ENCODE results near the gene SLC17A1. TPM values are rescaled to one million over a fixed set of nuclear protein-coding genes. Genes with fewer than 3 reads are reported as not detected.

The SLC17A1 gene
- total RNA-seq, 4 donors from 2014 or later = not detected

DNA sequence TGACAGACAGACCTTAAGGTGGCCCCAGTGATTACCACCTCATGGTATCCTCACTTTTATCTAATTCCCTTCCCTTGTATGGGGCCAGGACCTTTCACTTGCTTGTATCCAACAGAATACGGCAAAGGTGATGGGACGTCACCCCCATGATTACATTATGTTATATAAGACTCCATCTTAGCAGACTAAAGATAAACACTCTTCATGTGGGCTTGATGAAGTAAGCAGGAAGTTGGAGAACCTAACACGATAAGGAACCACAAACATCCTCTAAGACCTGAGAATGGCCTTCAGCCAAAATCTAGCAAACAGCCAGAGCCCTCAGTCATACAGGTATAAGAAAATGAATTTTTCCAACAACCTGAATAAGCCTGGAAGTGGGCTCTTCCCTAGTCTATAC lies 34.2 kb upstream of the SLC17A1 start:
- DNase-seq (ENCODE audit: low spot score in 2 of 2) = no peak
- H3K4me3 ChIP-seq (ENCODE audit: low read depth, poor library complexity, severe bottlenecking) = no peak overlapping the region
- WGBS, 2 donors = 80% methylated on average over 3 of the region's 3 CpGs
- intact Hi-C loops (cut with DNase I; ENCODE audit: low total_unique reads) = no loop called here
- TF ChIP-seq POLR2A (IDR thresholded peaks at IDR 0.05) = no peak
- TF ChIP-seq, protein P1, sequence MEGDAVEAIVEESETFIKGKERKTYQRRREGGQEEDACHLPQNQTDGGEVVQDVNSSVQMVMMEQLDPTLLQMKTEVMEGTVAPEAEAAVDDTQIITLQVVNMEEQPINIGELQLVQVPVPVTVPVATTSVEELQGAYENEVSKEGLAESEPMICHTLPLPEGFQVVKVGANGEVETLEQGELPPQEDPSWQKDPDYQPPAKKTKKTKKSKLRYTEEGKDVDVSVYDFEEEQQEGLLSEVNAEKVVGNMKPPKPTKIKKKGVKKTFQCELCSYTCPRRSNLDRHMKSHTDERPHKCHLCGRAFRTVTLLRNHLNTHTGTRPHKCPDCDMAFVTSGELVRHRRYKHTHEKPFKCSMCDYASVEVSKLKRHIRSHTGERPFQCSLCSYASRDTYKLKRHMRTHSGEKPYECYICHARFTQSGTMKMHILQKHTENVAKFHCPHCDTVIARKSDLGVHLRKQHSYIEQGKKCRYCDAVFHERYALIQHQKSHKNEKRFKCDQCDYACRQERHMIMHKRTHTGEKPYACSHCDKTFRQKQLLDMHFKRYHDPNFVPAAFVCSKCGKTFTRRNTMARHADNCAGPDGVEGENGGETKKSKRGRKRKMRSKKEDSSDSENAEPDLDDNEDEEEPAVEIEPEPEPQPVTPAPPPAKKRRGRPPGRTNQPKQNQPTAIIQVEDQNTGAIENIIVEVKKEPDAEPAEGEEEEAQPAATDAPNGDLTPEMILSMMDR (IDR thresholded peaks at IDR 0.05) = no peak

DNA sequence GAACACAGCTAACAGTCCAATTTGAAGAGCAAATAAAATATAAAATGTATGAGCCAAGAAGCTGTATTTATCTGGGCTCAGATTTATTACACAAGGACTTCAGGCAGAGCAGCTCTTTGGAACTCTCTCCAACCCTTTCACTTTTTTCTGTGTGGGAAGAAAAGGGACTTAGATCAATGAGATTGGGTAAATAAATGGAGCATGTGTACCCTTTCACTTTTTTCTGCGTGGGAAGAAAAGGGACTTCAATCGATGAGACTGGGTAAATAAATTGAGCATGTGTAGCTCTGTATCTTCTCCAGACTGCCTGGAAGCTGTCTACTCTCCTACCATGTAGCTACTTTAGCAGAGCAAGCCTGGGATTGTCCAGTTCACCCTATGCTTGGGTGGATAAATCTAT lies 31.5 kb upstream of the SLC17A1 start:
- intact Hi-C loops (cut with DNase I; ENCODE audit: low total_unique reads) = no loop called here
- DNase-seq (ENCODE audit: low spot score in 2 of 2) = no peak
- TF ChIP-seq, protein P1 (IDR thresholded peaks at IDR 0.05) = no peak
- no peak for TF ChIP-seq POLR2A (IDR thresholded peaks at IDR 0.05)
- WGBS, 2 donors = 81 to 86% methylated on average over 2 of the region's 2 CpGs
- H3K4me3 ChIP-seq (ENCODE audit: low read depth, poor library complexity, severe bottlenecking) = no peak overlapping the region

DNA sequence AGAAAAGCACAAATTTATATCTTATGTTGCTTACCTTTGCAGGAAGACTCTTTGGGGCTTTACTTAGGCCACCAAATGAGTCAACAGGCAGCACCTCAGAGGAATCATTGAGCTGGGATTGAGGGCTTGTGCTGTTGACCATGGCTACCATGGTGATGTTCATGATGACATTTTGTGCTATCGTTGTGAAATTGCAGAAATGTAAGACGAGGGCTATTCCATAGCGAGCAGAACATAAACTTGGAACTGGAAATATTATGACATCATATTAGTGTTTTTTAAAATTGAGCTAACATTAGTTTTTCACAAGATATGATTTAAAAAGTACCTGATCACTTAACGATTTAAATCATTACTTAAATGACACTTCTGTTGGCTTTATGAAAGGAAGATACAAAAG lies 30.3 kb upstream of the SLC17A1 start:
- intact Hi-C loops (cut with DNase I; ENCODE audit: low total_unique reads) = no loop called here
- no peak for DNase-seq (ENCODE audit: low spot score in 2 of 2)
- H3K4me3 ChIP-seq (ENCODE audit: low read depth, poor library complexity, severe bottlenecking) = no peak overlapping the region
- whole genome bisulfite sequencing, 2 donors = 83 to 88% methylated on average over 4 of the region's 4 CpGs
- TF ChIP-seq, protein P1 (IDR thresholded peaks at IDR 0.05) = no peak
- TF ChIP-seq POLR2A (IDR thresholded peaks at IDR 0.05) = no peak

DNA sequence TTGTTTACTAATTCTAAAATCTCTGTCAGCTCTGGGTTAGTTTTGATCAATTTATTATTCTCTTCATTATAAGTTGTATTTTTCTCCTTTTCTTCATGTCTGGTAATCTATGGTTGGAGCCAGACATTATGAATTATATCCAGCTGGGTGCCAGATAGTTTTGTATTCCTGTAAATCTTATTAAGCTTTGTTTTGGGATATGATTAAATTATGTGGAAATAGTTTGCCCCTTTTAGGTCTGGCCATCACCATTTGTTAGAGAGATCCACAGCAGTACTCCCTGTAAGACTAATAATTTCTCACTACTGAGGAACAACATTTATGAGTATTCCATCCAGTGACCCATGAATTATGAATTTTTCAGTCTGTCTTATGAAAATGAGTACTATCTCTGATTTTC lies 20.9 kb upstream of the SLC17A1 start:
- TF ChIP-seq POLR2A (IDR thresholded peaks at IDR 0.05) = no peak
- TF ChIP-seq, protein P1 (IDR thresholded peaks at IDR 0.05) = no peak
- no peak overlapping the region for H3K4me3 ChIP-seq (ENCODE audit: low read depth, poor library complexity, severe bottlenecking)
- intact Hi-C loops (cut with DNase I; ENCODE audit: low total_unique reads) = no loop called here

DNA sequence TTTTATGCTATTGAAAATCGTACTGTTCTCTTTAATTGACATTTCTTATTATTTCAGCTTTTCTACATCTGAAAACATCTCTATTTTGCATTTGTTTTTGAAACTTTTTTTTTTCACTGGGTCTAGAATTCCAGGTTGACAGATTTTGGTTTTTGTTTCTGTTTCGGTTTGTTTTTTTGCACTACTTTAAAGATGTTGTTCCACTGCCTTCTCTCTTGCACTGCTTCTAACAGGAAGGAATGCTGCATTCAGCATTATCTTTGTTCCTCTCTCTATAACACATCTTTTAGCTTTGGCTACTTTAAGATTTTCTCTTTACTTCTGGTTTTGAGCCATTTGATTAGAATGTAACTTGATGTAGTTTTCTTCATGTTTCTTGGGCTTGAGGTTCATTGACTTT lies 20.1 kb upstream of the SLC17A1 start:
- intact Hi-C loops (cut with DNase I; ENCODE audit: low total_unique reads) = no loop called here

More for the DNA sequence above, 20.9 kb upstream of the SLC17A1 start:
- DNase-seq (ENCODE audit: low spot score in 2 of 2) = no peak

DNA sequence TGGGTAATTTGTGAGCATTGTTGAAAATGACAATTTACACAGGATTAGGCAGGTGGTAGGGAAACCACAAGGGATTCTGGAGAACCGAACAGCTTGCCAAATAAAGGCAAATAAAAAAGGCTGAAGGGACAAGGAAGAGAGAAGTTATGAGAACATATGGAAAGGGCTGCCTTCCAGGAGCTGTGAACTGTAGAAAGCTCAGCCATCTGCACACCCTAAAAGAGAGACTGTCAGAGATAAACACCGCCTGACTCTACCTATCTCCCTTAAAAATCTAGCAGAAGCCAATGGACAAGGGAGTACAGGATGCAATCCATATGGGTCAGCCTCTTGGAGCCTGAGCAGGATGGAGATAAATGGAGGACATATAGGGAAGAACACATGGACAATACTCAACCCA lies 12.7 kb upstream of the SLC17A1 start:
- TF ChIP-seq, protein P1 (IDR thresholded peaks at IDR 0.05) = no peak
- no peak for TF ChIP-seq POLR2A (IDR thresholded peaks at IDR 0.05)

More for the DNA sequence above, 20.1 kb upstream of the SLC17A1 start:
- no peak overlapping the region for H3K4me3 ChIP-seq (ENCODE audit: low read depth, poor library complexity, severe bottlenecking)
- TF ChIP-seq, protein P1 (IDR thresholded peaks at IDR 0.05) = no peak
- no peak for TF ChIP-seq POLR2A (IDR thresholded peaks at IDR 0.05)
- 70 to 81% methylated on average over 2 of the region's 2 CpGs for WGBS, 2 donors
- DNase-seq (ENCODE audit: low spot score in 2 of 2) = no peak

More for the DNA sequence above, 12.7 kb upstream of the SLC17A1 start:
- no peak for DNase-seq (ENCODE audit: low spot score in 2 of 2)
- intact Hi-C loops (cut with DNase I; ENCODE audit: low total_unique reads) = no loop called here
- H3K4me3 ChIP-seq (ENCODE audit: low read depth, poor library complexity, severe bottlenecking) = no peak overlapping the region
- 66 to 67% methylated on average over 2 of the region's 2 CpGs for WGBS, 2 donors
